ENCODE data around the gene KRT14.

The KRT14 gene

DNA sequence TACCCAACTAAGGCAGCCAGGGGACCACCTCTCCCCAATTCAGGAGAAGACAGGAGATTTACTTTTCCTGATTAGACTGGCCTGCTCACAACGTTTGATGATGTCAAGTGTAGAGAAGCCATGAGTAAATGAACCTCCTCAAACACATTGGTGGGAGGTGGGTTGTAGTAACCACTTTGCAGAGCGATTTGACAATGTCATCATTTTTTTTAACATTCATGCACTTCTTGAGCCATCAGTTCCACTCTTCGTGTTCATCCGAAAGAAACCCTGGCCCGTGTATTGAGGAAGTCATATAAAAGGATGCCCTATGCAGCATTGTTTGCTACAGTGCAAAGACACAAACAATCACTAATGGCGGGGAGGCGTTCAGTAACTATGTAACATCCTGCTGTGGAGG lies 53.1 kb downstream of the KRT14 start:
- no peak for DNase-seq (ENCODE audit: low read depth in 4 of 4, low spot score in 1 of 4)

DNA sequence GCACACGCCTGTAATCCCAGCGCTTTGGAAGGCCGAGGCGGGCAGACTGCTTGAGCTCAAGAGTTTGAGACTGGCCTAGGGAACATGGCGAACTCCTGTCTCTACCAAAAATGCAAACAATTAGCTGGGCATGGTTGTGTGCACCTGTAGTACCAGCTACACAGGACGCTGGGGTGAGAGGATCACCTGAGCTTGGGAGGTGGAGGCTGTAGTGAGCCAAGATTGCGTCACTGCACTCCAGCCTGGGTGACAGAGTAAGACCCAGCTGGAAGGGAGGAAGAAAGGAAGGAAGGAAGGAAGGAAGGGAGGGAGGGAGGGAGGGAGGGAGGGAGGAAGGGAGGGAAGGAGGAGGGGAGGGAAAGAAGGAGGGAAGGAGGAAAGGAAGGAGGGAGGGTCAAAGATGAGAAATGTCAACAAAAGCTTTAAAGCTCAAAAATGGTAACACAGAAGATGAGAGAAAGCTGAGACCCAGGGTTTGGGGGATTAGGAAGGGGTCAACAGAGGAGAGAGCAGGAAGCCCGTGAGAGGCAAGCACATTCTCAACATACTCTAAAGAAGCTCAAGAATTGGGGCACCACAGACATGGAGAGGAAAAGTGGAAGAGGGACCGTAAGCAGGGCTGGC lies 53.6 kb downstream of the KRT14 start:
- no peak for DNase-seq (ENCODE audit: low read depth in 4 of 4, low spot score in 1 of 4)

All from stimulated activated CD4-positive, alpha-beta T cell treated with anti-CD3 and anti-CD28 coated beads, Interleukin-1b, Interleukin-23, amount 100 ng/mL, for 24 hours (primary cell).